IPS-18c (cell line): ENCODE measurements around the gene TP53BP2.
"Not testable (repeated sequence)": the region's sequence is repeated elsewhere in the genome, so short reads cannot be mapped to it uniquely, and the experiment has no call there.

Experiments used
- H3K4me3 ChIP-seq: 2 replicates; pipeline ENCODE4 v1.7.0; 2013; ENCODE audit warnings: low read depth, mild to moderate bottlenecking, low read length, moderate library complexity; ENCODE audit not compliant: insufficient read depth
- H3K9me3 ChIP-seq: one replicate; pipeline ENCODE4 v1.6.1; 2013; ENCODE audit warnings: mild to moderate bottlenecking, low read length, moderate library complexity; ENCODE audit not compliant: control insufficient read depth, insufficient read depth

Gene TP53BP2

GRCh38 chr1:223742856-223743517 is 102.8 kb downstream of the TP53BP2 start:
- Histone ChIP-seq H3K9me3 (no peaks in the 10 kb centered on the region), H3K4me3 (no peak overlapping the region)

GRCh38 chr1:223741861-223742260 is 103.9 kb downstream of the TP53BP2 start:
- Histone ChIP-seq H3K9me3 (no peaks in the 10 kb centered on the region), H3K4me3 (no peak overlapping the region)

- not testable (repeated sequence) for H3K4me3 ChIP-seq, H3K9me3 ChIP-seq
These were observed 105.6 kb downstream of the TP53BP2 start for GRCh38 chr1:223740038-223740736.

DNA sequence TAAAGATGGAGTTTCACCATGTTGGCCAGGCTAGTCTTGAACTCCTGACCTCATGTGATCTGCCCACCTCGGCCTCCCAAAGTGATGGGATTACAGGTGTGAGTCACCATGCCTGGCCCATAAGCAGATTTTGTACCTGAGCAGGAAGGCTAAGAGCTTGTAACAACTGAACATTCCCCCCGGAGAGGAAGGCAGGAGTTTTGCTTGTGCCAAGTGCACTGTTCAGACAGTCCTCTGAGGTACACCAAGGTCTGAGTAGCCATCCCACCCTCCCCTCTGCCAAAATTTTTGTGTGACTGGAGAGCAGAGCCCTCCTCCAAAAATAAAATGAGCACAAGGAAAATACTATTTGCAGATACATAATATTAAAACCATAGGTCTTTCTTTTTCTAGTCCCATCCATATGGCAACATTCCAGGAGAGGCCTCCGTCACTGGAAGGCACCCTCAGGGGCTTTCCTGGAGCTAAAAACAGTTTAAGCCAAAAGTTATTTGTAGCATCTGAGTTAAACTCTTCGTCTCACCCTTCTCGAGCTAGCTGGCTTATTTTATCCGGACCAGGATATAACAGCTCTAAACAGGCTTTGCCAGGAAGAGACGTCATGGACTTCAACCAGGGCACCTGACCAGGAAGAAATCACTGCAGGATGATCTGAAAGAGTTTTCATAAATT is 106.2 kb downstream of the TP53BP2 start:
- H3K4me3 ChIP-seq, result no peak overlapping the region
- H3K9me3 ChIP-seq, result no peaks in the 10 kb centered on the region

- no peaks in the 10 kb centered on the region for H3K9me3 ChIP-seq
- H3K4me3 ChIP-seq, result no peak overlapping the region
These were observed 107.0 kb downstream of the TP53BP2 start for GRCh38 chr1:223738465-223739365.

DNA sequence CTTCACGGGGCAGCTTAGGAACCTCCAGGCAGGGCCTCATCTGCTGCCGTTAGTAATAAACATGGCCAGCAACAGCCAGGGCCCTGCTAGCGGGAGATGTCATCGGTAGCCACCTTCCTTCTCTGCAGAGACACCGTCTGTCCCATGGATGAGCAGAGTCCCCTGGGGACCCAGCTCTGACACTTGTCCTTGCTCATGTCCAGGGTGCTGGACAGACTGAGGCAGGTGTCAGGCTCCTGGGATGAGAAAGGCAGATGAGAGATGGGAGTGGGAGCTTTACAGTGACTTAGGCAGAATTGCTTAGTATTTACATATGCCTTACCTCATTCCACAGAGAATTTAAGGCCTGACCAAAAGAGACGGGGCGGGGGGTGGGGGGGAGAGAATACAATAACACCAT is 108.4 kb downstream of the TP53BP2 start:
- H3K4me3 ChIP-seq, result no peak overlapping the region

GRCh38 chr1:223736638-223737037 is 109.1 kb downstream of the TP53BP2 start:
- H3K4me3 ChIP-seq, H3K9me3 ChIP-seq: not testable (repeated sequence)

More for the DNA sequence above, 108.4 kb downstream of the TP53BP2 start:
- no peaks in the 10 kb centered on the region for H3K9me3 ChIP-seq

GRCh38 chr1:223733898-223734852 is 111.6 kb downstream of the TP53BP2 start:
- H3K9me3 ChIP-seq, result no peaks in the 10 kb centered on the region
- H3K4me3 ChIP-seq, result no peak overlapping the region; the same call in 1 of the 2 replicates

- H3K9me3 ChIP-seq, result no peaks in the 10 kb centered on the region
- H3K4me3 ChIP-seq, result no peak overlapping the region; the same call in 1 of the 2 replicates
These were observed 112.6 kb downstream of the TP53BP2 start for GRCh38 chr1:223732993-223733798.

GRCh38 chr1:223731133-223731770 is 114.5 kb downstream of the TP53BP2 start:
- H3K4me3 ChIP-seq, result no peak overlapping the region
- H3K9me3 ChIP-seq, result peaks cover 2% of the 10 kb centered on the region

- H3K9me3 ChIP-seq, result peaks cover 2% of the 10 kb centered on the region
- no peak overlapping the region for H3K4me3 ChIP-seq
These were observed 115.1 kb downstream of the TP53BP2 start for GRCh38 chr1:223730479-223731132.

GRCh38 chr1:223729906-223730305 is 115.8 kb downstream of the TP53BP2 start:
- H3K4me3 ChIP-seq, result no peak overlapping the region
- peaks cover 2% of the 10 kb centered on the region for H3K9me3 ChIP-seq
